K562 (cell line): ENCODE data around the gene TCHP. TPM values are rescaled to one million over a fixed set of nuclear protein-coding genes. Genes with fewer than 3 reads are reported as not detected.

Experiments
- ARID1B ChIP-seq: fragments of 450-650 bp; IDR thresholded peaks from 2 replicates; pipeline ENCODE4 v1.6.1; 2016; ENCODE audit warnings: antibody characterized with exemption, mild to moderate bottlenecking, inconsistent platforms
- IRF2 ChIP-seq: sonication (generic); formaldehyde crosslinking; IDR thresholded peaks from 2 replicates; pipeline ENCODE4 v1.8.1; 2022; ENCODE audit warnings: mild to moderate bottlenecking, missing genetic modification reagents
- LCOR ChIP-seq: sonication (generic); formaldehyde crosslinking; IDR thresholded peaks from 2 replicates; pipeline ENCODE4 v1.8.0; 2022; ENCODE audit warnings: mild to moderate bottlenecking, missing genetic modification reagents
- MEF2D ChIP-seq: conservative IDR thresholded peaks from 2 replicates; pipeline ENCODE4 v1.6.1; 2016; ENCODE audit warnings: low read depth, missing genetic modification characterization, missing compliant biosample characterization
- NCOA6 ChIP-seq: fragments of 450-650 bp; IDR thresholded peaks from 2 replicates; pipeline ENCODE4 v1.6.1; 2017; ENCODE audit warnings: mild to moderate bottlenecking
- NUFIP1 ChIP-seq: fragments of 450-650 bp; IDR thresholded peaks from 2 replicates; pipeline ENCODE4 v1.6.1; 2018; ENCODE audit not compliant: partially characterized antibody
- PCBP2 ChIP-seq: fragments of 200-400 bp; formaldehyde crosslinking; IDR thresholded peaks from 2 replicates; pipeline ENCODE4 v1.6.1; 2018; ENCODE audit warnings: low read length, low read depth, mild to moderate bottlenecking, moderate library complexity; ENCODE audit not compliant: poor library complexity, severe bottlenecking
- POLR3A ChIP-seq: IDR thresholded peaks from 2 replicates; pipeline ENCODE4 v1.6.1; 2011; ENCODE audit warnings: borderline replicate concordance, mild to moderate bottlenecking, moderate library complexity; ENCODE audit not compliant: insufficient read length, insufficient read depth; ENCODE audit errors: extremely low read depth
- RFX7 ChIP-seq: fragments of 250-450 bp; sonication (Bioruptor Pico); IDR thresholded peaks from 2 replicates; pipeline ENCODE4 v1.5.1; 2021; ENCODE audit warnings: mild to moderate bottlenecking
- SMAD1 ChIP-seq: fragments of 150-350 bp; IDR thresholded peaks from 2 replicates; pipeline ENCODE4 v1.6.1; 2014; ENCODE audit warnings: low read length, low read depth; ENCODE audit not compliant: partially characterized antibody
- TBL1XR1 ChIP-seq, 2 experiments: IDR thresholded peaks; 2 replicates each; pipeline ENCODE4 v1.6.1; 2012; ENCODE audit warnings: improper control_type of control experiment in 2 of 2, low read length in 2 of 2, mild to moderate bottlenecking in 1 of 2
- ZBTB8A ChIP-seq: fragments of 450-650 bp; IDR thresholded peaks from 2 replicates; pipeline ENCODE4 v1.6.1; 2018; ENCODE audit warnings: mild to moderate bottlenecking, moderate library complexity; ENCODE audit not compliant: partially characterized antibody
- ZNF217 ChIP-seq: sonication (generic); formaldehyde crosslinking; IDR thresholded peaks from 2 replicates; pipeline ENCODE4 v1.8.0; 2022; ENCODE audit warnings: mild to moderate bottlenecking, missing genetic modification reagents
- ZNF586 ChIP-seq: fragments of 450-650 bp; formaldehyde crosslinking; conservative IDR thresholded peaks from 2 replicates; pipeline ENCODE4 v1.4.0; 2020; ENCODE audit warnings: mild to moderate bottlenecking, moderate library complexity
- ZNF764 ChIP-seq: fragments of 250-450 bp; sonication (Bioruptor Pico); IDR thresholded peaks from 2 replicates; pipeline ENCODE4 v1.4.0; 2020; ENCODE audit warnings: low read depth, mild to moderate bottlenecking, moderate library complexity
- polyA plus RNA-seq, 8 experiments: library from polyadenylated mRNA; depleted of rRNA in 4 of 8; stranded (reverse) in 5 of 8; unstranded in 3 of 8; fragments of >200 nt; fragmentation: Nextera tagmentation in 2 of 8; fragmentation: Illumina TruSeq in 1 of 8; extraction: Ambion mirVana in 2 of 8; extraction: Trizol in 1 of 8; gene quantifications; 2 replicates each; pipeline versions ENCODE4 v1.2.1 to v1.2.3, GENCODE V29; 2011 to 2014; ENCODE audit warnings: inconsistent platforms in 1 of 8, missing spikeins in 1 of 8
- total RNA-seq, 7 experiments: library from RNA; depleted of rRNA in 6 of 7; stranded (reverse); fragments of >200 nt in 6 of 7; fragmentation: Illumina TruSeq in 2 of 7; extraction: Trizol in 2 of 7; gene quantifications; 2 replicates each; pipeline versions ENCODE4 v1.2.1 to v1.2.3, GENCODE V29; 2011 to 2021; ENCODE audit warnings: low replicate concordance in 1 of 7
- TF ChIP-seq, protein P1 (sequence below): fragments of 450-650 bp; IDR thresholded peaks from 2 replicates; pipeline ENCODE4 v1.6.1; 2016; ENCODE audit warnings: borderline replicate concordance
- TF ChIP-seq, protein P2 (sequence below): fragments of 200-800 bp; sonication (Bioruptor generic); IDR thresholded peaks from 2 replicates; pipeline ENCODE4 v1.6.1; 2017; ENCODE audit warnings: missing genetic modification characterization, missing compliant biosample characterization
- TF ChIP-seq, protein P3 (sequence below): fragments of 250-450 bp; sonication (Bioruptor Pico); IDR thresholded peaks from 2 replicates; pipeline ENCODE4 v1.5.0; 2021
- TF ChIP-seq, protein P4 (sequence below): fragments of 250-450 bp; sonication (Bioruptor Pico); IDR thresholded peaks from 2 replicates; pipeline ENCODE4 v1.8.0; 2021; ENCODE audit warnings: borderline replicate concordance, mild to moderate bottlenecking, moderate library complexity; ENCODE audit not compliant: poor library complexity, severe bottlenecking
- TF ChIP-seq, protein P5 (sequence below): fragments of 450-650 bp; IDR thresholded peaks from 2 replicates; pipeline ENCODE4 v1.6.1; 2018; ENCODE audit warnings: mild to moderate bottlenecking, low read depth; ENCODE audit not compliant: partially characterized antibody

The TCHP gene
- total and polyA plus RNA-seq, 9 of the 15 experiments (the other 6 are each of a cell fraction or from before 2014, with no cell fraction given) = 3.4 to 30.4 (median 19.7) TPM

DNA sequence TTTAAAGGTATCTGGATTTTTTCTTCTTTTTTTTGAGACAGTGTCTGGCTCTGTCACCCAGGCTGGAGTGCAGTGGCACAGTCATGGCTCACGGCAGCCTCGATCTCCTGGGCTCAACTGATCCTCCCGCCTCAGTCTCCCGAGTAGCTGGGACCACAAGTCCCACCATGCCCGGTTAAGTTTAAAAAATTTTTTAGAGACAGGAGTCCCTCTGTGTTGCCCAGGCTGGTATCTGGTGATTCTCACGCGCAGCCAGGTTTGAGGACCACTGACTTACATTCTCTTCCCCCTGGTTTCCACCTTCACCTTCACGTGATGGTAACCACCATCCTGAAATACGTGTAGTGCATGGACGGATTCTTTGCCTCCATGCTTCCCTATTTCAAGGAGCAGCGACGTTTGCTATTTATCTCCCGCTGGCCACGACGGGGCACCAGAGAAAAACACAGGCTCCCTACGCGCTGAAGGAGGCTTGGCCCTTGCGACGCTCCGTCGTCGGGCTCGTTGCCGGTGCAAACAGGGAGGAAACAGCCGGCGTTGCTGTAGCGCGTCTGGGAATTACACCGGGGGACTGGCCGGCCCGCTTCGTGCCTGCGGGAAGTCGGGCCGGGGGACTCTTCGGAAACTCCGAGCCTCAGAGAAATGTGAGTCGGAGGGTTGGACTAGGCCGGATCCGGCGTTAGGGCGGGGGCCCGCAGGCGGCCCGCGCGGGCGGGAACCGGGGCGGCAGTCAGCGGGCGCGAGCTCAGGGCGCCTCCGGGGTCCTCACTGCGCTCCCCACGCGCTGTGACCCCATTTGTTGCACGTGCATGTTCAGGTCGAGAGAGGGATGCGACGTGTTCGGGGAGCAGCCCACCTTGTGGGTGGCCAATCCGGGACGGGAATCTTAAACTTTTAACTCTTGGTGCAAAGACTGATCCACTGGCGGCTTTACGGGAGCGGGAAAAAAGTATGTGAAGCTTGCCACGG lies at the start of gene TCHP (continued):
- TF ChIP-seq, protein P1, sequence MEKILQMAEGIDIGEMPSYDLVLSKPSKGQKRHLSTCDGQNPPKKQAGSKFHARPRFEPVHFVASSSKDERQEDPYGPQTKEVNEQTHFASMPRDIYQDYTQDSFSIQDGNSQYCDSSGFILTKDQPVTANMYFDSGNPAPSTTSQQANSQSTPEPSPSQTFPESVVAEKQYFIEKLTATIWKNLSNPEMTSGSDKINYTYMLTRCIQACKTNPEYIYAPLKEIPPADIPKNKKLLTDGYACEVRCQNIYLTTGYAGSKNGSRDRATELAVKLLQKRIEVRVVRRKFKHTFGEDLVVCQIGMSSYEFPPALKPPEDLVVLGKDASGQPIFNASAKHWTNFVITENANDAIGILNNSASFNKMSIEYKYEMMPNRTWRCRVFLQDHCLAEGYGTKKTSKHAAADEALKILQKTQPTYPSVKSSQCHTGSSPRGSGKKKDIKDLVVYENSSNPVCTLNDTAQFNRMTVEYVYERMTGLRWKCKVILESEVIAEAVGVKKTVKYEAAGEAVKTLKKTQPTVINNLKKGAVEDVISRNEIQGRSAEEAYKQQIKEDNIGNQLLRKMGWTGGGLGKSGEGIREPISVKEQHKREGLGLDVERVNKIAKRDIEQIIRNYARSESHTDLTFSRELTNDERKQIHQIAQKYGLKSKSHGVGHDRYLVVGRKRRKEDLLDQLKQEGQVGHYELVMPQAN = peak; percentile 15; the same call in 1 of the 2 replicates
- TF ChIP-seq, protein P2, sequence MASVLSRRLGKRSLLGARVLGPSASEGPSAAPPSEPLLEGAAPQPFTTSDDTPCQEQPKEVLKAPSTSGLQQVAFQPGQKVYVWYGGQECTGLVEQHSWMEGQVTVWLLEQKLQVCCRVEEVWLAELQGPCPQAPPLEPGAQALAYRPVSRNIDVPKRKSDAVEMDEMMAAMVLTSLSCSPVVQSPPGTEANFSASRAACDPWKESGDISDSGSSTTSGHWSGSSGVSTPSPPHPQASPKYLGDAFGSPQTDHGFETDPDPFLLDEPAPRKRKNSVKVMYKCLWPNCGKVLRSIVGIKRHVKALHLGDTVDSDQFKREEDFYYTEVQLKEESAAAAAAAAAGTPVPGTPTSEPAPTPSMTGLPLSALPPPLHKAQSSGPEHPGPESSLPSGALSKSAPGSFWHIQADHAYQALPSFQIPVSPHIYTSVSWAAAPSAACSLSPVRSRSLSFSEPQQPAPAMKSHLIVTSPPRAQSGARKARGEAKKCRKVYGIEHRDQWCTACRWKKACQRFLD (CRISPR knock-in tag) = no peak
- TF ChIP-seq MEF2D (no peak), RFX7 (no peak), POLR3A (no peak), NUFIP1 (no peak), TBL1XR1 (IDR thresholded peaks at IDR 0.05; ENCODE audit: low read length in 2 of 2) (no peak), PCBP2 (no peak), ARID1B (peak; percentile 41), ZNF586 (CRISPR knock-in tag) (no peak), NCOA6 (no peak), ZBTB8A (no peak), LCOR (CRISPR knock-in tag) (peak; percentile 67; the same call in 1 of the 2 replicates), IRF2 (CRISPR knock-in tag) (no peak), ZNF764 (CRISPR knock-in tag) (no peak), SMAD1 (no peak), ZNF217 (CRISPR knock-in tag) (no peak)
- TF ChIP-seq, protein P3, sequence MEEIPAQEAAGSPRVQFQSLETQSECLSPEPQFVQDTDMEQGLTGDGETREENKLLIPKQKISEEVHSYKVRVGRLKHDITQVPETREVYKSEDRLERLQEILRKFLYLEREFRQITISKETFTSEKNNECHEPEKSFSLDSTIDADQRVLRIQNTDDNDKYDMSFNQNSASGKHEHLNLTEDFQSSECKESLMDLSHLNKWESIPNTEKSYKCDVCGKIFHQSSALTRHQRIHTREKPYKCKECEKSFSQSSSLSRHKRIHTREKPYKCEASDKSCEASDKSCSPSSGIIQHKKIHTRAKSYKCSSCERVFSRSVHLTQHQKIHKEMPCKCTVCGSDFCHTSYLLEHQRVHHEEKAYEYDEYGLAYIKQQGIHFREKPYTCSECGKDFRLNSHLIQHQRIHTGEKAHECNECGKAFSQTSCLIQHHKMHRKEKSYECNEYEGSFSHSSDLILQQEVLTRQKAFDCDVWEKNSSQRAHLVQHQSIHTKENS (CRISPR knock-in tag) = no peak
- TF ChIP-seq, protein P4, sequence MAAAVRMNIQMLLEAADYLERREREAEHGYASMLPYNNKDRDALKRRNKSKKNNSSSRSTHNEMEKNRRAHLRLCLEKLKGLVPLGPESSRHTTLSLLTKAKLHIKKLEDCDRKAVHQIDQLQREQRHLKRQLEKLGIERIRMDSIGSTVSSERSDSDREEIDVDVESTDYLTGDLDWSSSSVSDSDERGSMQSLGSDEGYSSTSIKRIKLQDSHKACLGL (CRISPR knock-in tag) = no peak
- TF ChIP-seq, protein P5, sequence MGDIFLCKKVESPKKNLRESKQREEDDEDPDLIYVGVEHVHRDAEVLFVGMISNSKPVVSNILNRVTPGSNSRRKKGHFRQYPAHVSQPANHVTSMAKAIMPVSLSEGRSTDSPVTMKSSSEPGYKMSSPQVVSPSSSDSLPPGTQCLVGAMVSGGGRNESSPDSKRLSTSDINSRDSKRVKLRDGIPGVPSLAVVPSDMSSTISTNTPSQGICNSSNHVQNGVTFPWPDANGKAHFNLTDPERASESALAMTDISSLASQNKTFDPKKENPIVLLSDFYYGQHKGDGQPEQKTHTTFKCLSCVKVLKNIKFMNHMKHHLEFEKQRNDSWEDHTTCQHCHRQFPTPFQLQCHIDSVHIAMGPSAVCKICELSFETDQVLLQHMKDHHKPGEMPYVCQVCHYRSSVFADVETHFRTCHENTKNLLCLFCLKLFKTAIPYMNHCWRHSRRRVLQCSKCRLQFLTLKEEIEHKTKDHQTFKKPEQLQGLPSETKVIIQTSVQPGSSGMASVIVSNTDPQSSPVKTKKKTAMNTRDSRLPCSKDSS = no peak
